ENCODE data around the gene RTEL1.
"Not testable (repeated sequence)": the region's sequence is repeated elsewhere in the genome, so short reads cannot be mapped to it uniquely, and the experiment has no call there.

The RTEL1 gene

GRCh38 chr20:63730189-63730733 lies 72.1 kb downstream of the RTEL1 start:
- DNase-seq (ENCODE audit: low read depth), result not testable (repeated sequence)

- no peak for DNase-seq (ENCODE audit: low read depth)
Measured at GRCh38 chr20:63731410-63731809, 73.3 kb downstream of the RTEL1 start.

- DNase-seq (ENCODE audit: low read depth), result no peak
Measured at GRCh38 chr20:63732118-63733095, 74.3 kb downstream of the RTEL1 start.

- DNase-seq (ENCODE audit: low read depth), result no peak
Measured at GRCh38 chr20:63733117-63733516, 75.0 kb downstream of the RTEL1 start.

- no peak for DNase-seq (ENCODE audit: low read depth)
Measured at GRCh38 chr20:63733579-63734081, 75.5 kb downstream of the RTEL1 start.

GRCh38 chr20:63734111-63734945 lies 76.2 kb downstream of the RTEL1 start:
- DNase-seq (ENCODE audit: low read depth), result no peak

- DNase-seq (ENCODE audit: low read depth), result no peak
Measured at GRCh38 chr20:63734946-63735858, 77.1 kb downstream of the RTEL1 start.

GRCh38 chr20:63735859-63736718 lies 78.0 kb downstream of the RTEL1 start, which contains the start of gene LIME1:
TSS of gene LIME1 (plus strand) at chr20:63736664. CDS start at chr20:63737550, 886 bp downstream.
- no peak for DNase-seq (ENCODE audit: low read depth)

GRCh38 chr20:63736893-63737694 lies 79.0 kb downstream of the RTEL1 start:
- DNase-seq (ENCODE audit: low read depth), result no peak

- no peak for DNase-seq (ENCODE audit: low read depth)
Measured at GRCh38 chr20:63737695-63737944, 79.5 kb downstream of the RTEL1 start.

GRCh38 chr20:63737945-63738686 lies 80.0 kb downstream of the RTEL1 start:
- no peak for DNase-seq (ENCODE audit: low read depth)

GRCh38 chr20:63738687-63739129 lies 80.6 kb downstream of the RTEL1 start:
- no peak for DNase-seq (ENCODE audit: low read depth)

- DNase-seq (ENCODE audit: low read depth), result peak; percentile 18
Measured at GRCh38 chr20:63739130-63740069, 81.3 kb downstream of the RTEL1 start, which contains the start of gene SLC2A4RG. TSS of gene SLC2A4RG (plus strand) at chr20:63739776. CDS start at chr20:63739913, 137 bp downstream.

- DNase-seq (ENCODE audit: low read depth), result no peak
Measured at GRCh38 chr20:63740070-63740626, 82.0 kb downstream of the RTEL1 start.

GRCh38 chr20:63740627-63741353 lies 82.7 kb downstream of the RTEL1 start:
- peak; percentile 54 for DNase-seq (ENCODE audit: low read depth)

- no peak for DNase-seq (ENCODE audit: low read depth)
Measured at GRCh38 chr20:63741354-63741675, 83.2 kb downstream of the RTEL1 start.

Data from HS-5 (cell line).